H1 (cell line): ENCODE data around the gene TBC1D22A. TPM values are rescaled to one million over a fixed set of nuclear protein-coding genes. Genes with fewer than 3 reads are reported as not detected.

Experiments used
- CTCF ChIA-PET: fragments of 300-600 bp; sonication (Branson Sonifier 250); formaldehyde crosslinking; loops from one replicate; lab custom pipeline; 2021; ENCODE audit not compliant: partially characterized antibody; lab: Charles Lee
- POLR2A ChIA-PET: fragments of 300-600 bp; sonication (Branson Sonifier 250); formaldehyde crosslinking; loops from one replicate; lab custom pipeline; 2021; ENCODE audit warnings: inconsistent platforms; ENCODE audit not compliant: partially characterized antibody; lab: Charles Lee
- DNase-seq, 2 experiments: peaks; one replicate each; pipeline versions ENCODE4 v3.0.0 to v3.0.0-alpha.2; 2010 to 2022; ENCODE audit warnings: low spot score in 2 of 2, low read depth in 1 of 2, mixed read lengths in 1 of 2
- FAIRE-seq: peaks from 2 replicates; lab custom pipeline; 2011; peaks lifted over from hg19 to GRCh38; lab: Jason Lieb, UNC
- H2AFZ ChIP-seq: 2 replicates; pipeline ENCODE4 v1.8.1; 2012; ENCODE audit warnings: low read length, inconsistent platforms
- H2AK5ac ChIP-seq: 2 replicates; pipeline ENCODE4 v1.6.1; 2013; ENCODE audit warnings: low read depth, low read length
- H2BK120ac ChIP-seq: replicated peaks from 2 replicates; pipeline ENCODE3; 2013; ENCODE audit warnings: low read depth, low read length, inconsistent platforms
- H2BK12ac ChIP-seq: 2 replicates; pipeline ENCODE4 v1.6.1; 2013; ENCODE audit warnings: low read depth, low read length
- H2BK15ac ChIP-seq: 2 replicates; pipeline ENCODE4 v1.6.1; 2013; ENCODE audit warnings: low read length
- H2BK20ac ChIP-seq: 2 replicates; pipeline ENCODE4 v1.6.1; 2013; ENCODE audit warnings: low read length
- H2BK5ac ChIP-seq: 2 replicates; pipeline ENCODE4 v1.6.1; 2013; ENCODE audit warnings: low read depth, low read length
- H3K14ac ChIP-seq: 2 replicates; pipeline ENCODE4 v1.6.1; 2013; ENCODE audit warnings: inconsistent platforms; ENCODE audit not compliant: insufficient read length
- H3K18ac ChIP-seq: 2 replicates; pipeline ENCODE4 v1.6.1; 2013; ENCODE audit warnings: low read length; ENCODE audit errors: extremely low read depth
- H3K23ac ChIP-seq: 2 replicates; pipeline ENCODE4 v1.6.1; 2013; ENCODE audit warnings: inconsistent platforms; ENCODE audit not compliant: insufficient read length
- H3K23me2 ChIP-seq: 2 replicates; pipeline ENCODE4 v1.6.1; 2013; ENCODE audit warnings: low read depth, low read length
- H3K27ac ChIP-seq: 2 replicates; pipeline ENCODE4 v1.6.1; 2011; ENCODE audit warnings: low read depth, low read length, inconsistent platforms
- H3K27me3 ChIP-seq, 4 experiments: replicated peaks in 1 of 4; 1 replicate in 1 of 4; 2 replicates in 3 of 4; pipeline versions ENCODE4 v1.6.1 to v1.8.1; 2011 to 2013; ENCODE audit warnings: low read length in 3 of 4, mild to moderate bottlenecking in 3 of 4, inconsistent platforms in 2 of 4, mixed read lengths in 2 of 4, moderate library complexity in 1 of 4; ENCODE audit not compliant: control insufficient read depth in 3 of 4, insufficient read depth in 3 of 4; ENCODE audit errors: extremely low read depth in 1 of 4
- H3K36me3 ChIP-seq, 4 experiments: 2 replicates each; pipeline versions ENCODE4 v1.6.1 to v1.8.1; 2011 to 2013; ENCODE audit warnings: mild to moderate bottlenecking in 4 of 4, low read length in 3 of 4, moderate library complexity in 2 of 4, control low read depth in 1 of 4, inconsistent platforms in 1 of 4; ENCODE audit not compliant: insufficient read depth in 4 of 4, control insufficient read depth in 2 of 4
- H3K4ac ChIP-seq: replicated peaks from 2 replicates; pipeline ENCODE3; 2013; ENCODE audit warnings: low read length, low read depth, mixed read lengths, inconsistent platforms; ENCODE audit not compliant: insufficient read length
- H3K4me1 ChIP-seq, 4 experiments: replicated peaks in 1 of 4; 1 replicate in 1 of 4; 2 replicates in 3 of 4; pipeline versions ENCODE4 v1.6.1 to v1.8.1; 2011 to 2013; ENCODE audit warnings: low read length in 3 of 4, inconsistent platforms in 2 of 4, mixed read lengths in 1 of 4; ENCODE audit not compliant: insufficient read depth in 4 of 4, control insufficient read depth in 3 of 4
- H3K4me2 ChIP-seq, 2 experiments: 2 replicates each; pipeline versions ENCODE4 v1.6.1 to v1.8.1; 2011 to 2013; ENCODE audit warnings: low read depth in 2 of 2, low read length in 2 of 2, control low read depth in 1 of 2, inconsistent platforms in 1 of 2, mild to moderate bottlenecking in 1 of 2; ENCODE audit not compliant: insufficient read depth in 1 of 2
- H3K4me3 ChIP-seq, 4 experiments: fragments of 200-600, 300-600 bp in 1 of 4; sonication (generic), shearing (Covaris generic), sonication (Bioruptor Twin) in 1 of 4; 2 replicates each; pipeline versions ENCODE4 v1.5.1 to v1.8.1; 2011 to 2016; ENCODE audit warnings: low read length in 4 of 4, low read depth in 3 of 4, control low read depth in 2 of 4, inconsistent platforms in 2 of 4, mild to moderate bottlenecking in 2 of 4, mixed read lengths in 1 of 4, moderate library complexity in 1 of 4; ENCODE audit not compliant: insufficient read depth in 2 of 4; ENCODE audit errors: extremely low read depth in 1 of 4
- H3K56ac ChIP-seq: replicated peaks from 2 replicates; pipeline ENCODE3; 2013; ENCODE audit warnings: low read depth, mild to moderate bottlenecking, mixed read lengths, low read length, inconsistent platforms; ENCODE audit not compliant: insufficient read length
- H3K79me1 ChIP-seq: 2 replicates; pipeline ENCODE4 v1.6.1; 2013; ENCODE audit warnings: low read depth, low read length, control low read depth
- H3K79me2 ChIP-seq, 2 experiments: 2 replicates each; pipeline versions ENCODE4 v1.6.1 to v1.8.1; 2012 to 2013; ENCODE audit warnings: low read length in 2 of 2, mild to moderate bottlenecking in 2 of 2, inconsistent platforms in 1 of 2; ENCODE audit not compliant: insufficient read depth in 2 of 2, control insufficient read depth in 1 of 2
- H3K9ac ChIP-seq, 4 experiments: replicated peaks in 1 of 4; 1 replicate in 1 of 4; 2 replicates in 3 of 4; pipeline versions ENCODE4 v1.6.1 to v1.8.1; 2011 to 2013; ENCODE audit warnings: low read depth in 3 of 4, low read length in 3 of 4, control low read depth in 2 of 4, mild to moderate bottlenecking in 2 of 4, moderate library complexity in 2 of 4, inconsistent platforms in 1 of 4; ENCODE audit errors: extremely low read depth in 1 of 4
- H3K9me3 ChIP-seq, 2 experiments: 2 replicates each; pipeline versions ENCODE4 v1.6.1 to v1.8.1; 2012 to 2013; ENCODE audit warnings: mild to moderate bottlenecking in 2 of 2, moderate library complexity in 2 of 2, control low read depth in 1 of 2, inconsistent platforms in 1 of 2, low read depth in 1 of 2, low read length in 1 of 2, mixed read lengths in 1 of 2; ENCODE audit not compliant: insufficient read depth in 2 of 2
- H4K20me1 ChIP-seq, 2 experiments: replicated peaks in 1 of 2; 2 replicates each; pipeline versions ENCODE3 to v1.8.1; 2011 to 2013; ENCODE audit warnings: inconsistent platforms in 2 of 2, low read length in 2 of 2, mild to moderate bottlenecking in 1 of 2; ENCODE audit not compliant: insufficient read depth in 2 of 2, control insufficient read depth in 1 of 2
- H4K5ac ChIP-seq: 2 replicates; pipeline ENCODE4 v1.6.1; 2013; ENCODE audit warnings: low read length, low read depth, mixed read lengths, inconsistent platforms; ENCODE audit not compliant: insufficient read length
- H4K8ac ChIP-seq: 2 replicates; pipeline ENCODE4 v1.8.0; 2013; ENCODE audit warnings: mild to moderate bottlenecking, moderate library complexity, low read length, inconsistent platforms; ENCODE audit not compliant: insufficient read depth; ENCODE audit errors: extremely low read depth
- H4K91ac ChIP-seq: replicated peaks from 2 replicates; pipeline ENCODE3; 2013; ENCODE audit warnings: low read length, mixed read lengths, inconsistent platforms; ENCODE audit not compliant: insufficient read length
- SIN3A ChIP-seq, 2 experiments: IDR thresholded peaks in 1 of 2; conservative IDR thresholded peaks in 1 of 2; 2 replicates each; pipeline ENCODE4 v1.6.1; 2011 to 2012; ENCODE audit warnings: low read length in 2 of 2, improper control_type of control experiment in 1 of 2, low read depth in 1 of 2, mild to moderate bottlenecking in 1 of 2
- ZNF274 ChIP-seq: IDR thresholded peaks from 2 replicates; pipeline ENCODE4 v1.7.0; 2012; ENCODE audit warnings: low read length, borderline replicate concordance; ENCODE audit errors: extremely low read depth
- WGBS, 2 experiments: shearing (Covaris generic) in 1 of 2; methylation state at CpG; one replicate each; pipeline versions ENCODE4 v1.1.6 to v1.1.7; 2013 to 2015; ENCODE audit warnings: low lambda C conversion rate in 2 of 2, mixed read lengths in 2 of 2, inconsistent platforms in 1 of 2, low coverage in 1 of 2, missing lambda C conversion rate in 1 of 2; ENCODE audit not compliant: insufficient replicate concordance in 2 of 2, insufficient coverage in 1 of 2, insufficient read length in 1 of 2; ENCODE audit errors: extremely low coverage in 1 of 2, missing lambda C conversion rate in 1 of 2; 5-methylcytosine and 5-hydroxymethylcytosine counted together
- polyA plus RNA-seq, 7 experiments: library from polyadenylated mRNA; depleted of rRNA in 3 of 7; stranded (reverse) in 5 of 7; unstranded in 2 of 7; fragments of >200 nt in 5 of 7; fragments of 200-250 nt in 2 of 7; gene quantifications; 1 replicate in 5 of 7; 2 replicates in 1 of 7; 4 replicates in 1 of 7; pipeline versions ENCODE4 v1.2.1 to v1.2.3, GENCODE V29; 2011 to 2013; ENCODE audit warnings: missing spikeins in 2 of 7, mixed read lengths in 2 of 7
- total RNA-seq: library from RNA; stranded (reverse); fragmentation: NEBNext Ultra II Directional; extraction: Animal tissue kit (Norgen Biotek cat#: 25700); gene quantifications from 2 replicates; pipeline ENCODE4 v1.2.1, GENCODE V29; 2021

TBC1D22A gene
- total and polyA plus RNA-seq, 2 of the 8 experiments (the other 6 are each of a cell fraction or from before 2014, with no cell fraction given) = 11.9 to 18.4 TPM

- peaks cover 0 to 14% (median 9%) of the 10 kb centered on the region in 4 experiments; a peak in 5 of 7 replicates for H3K4me1 ChIP-seq
- no peak overlapping the region for H2AK5ac ChIP-seq
- H4K8ac ChIP-seq = no peak overlapping the region
- FAIRE-seq (no peak), DNase-seq (no peak)
- H3K23ac ChIP-seq = no peak overlapping the region
- H3K14ac ChIP-seq = no peak overlapping the region
- peaks cover 0 to 4% of the 10 kb centered on the region in 2 experiments for H4K20me1 ChIP-seq
- H3K79me2 ChIP-seq = no peaks in the 10 kb centered on the region
- no peak overlapping the region for H2AFZ ChIP-seq
- H3K27ac ChIP-seq = no peak overlapping the region
- no peaks in the 10 kb centered on the region for H3K79me1 ChIP-seq
- H3K36me3 ChIP-seq = no peaks in the 10 kb centered on the region
- 89% methylated on average over 7 of the region's 7 CpGs; no CpG with 5 or more reads in 1 of the 2 experiments for WGBS, 2 experiments
- H3K23me2 ChIP-seq = no peaks in the 10 kb centered on the region
- H3K9me3 ChIP-seq = peaks cover 0 to 4% of the 10 kb centered on the region in 2 experiments; a peak in 3 of 4 replicates
- H3K4ac ChIP-seq = no peak overlapping the region
- no peak overlapping the region for H2BK15ac ChIP-seq
- TF ChIP-seq SIN3A (conservative IDR thresholded peaks at IDR 0.05 in 1 of 2, IDR thresholded peaks at IDR 0.05 in 1 of 2; ENCODE audit: low read depth in 1 of 2, low read length in 2 of 2) (no peak), ZNF274 (no peak)
- ChIA-PET POLR2A (no interaction called here), CTCF (no interaction called here)
- no peak overlapping the region for H2BK12ac ChIP-seq
- no peak overlapping the region for H2BK120ac ChIP-seq
- H3K9ac ChIP-seq = no peak overlapping the region
- no peak overlapping the region for H4K91ac ChIP-seq
- H2BK5ac ChIP-seq = no peak overlapping the region
- H3K4me3 ChIP-seq = no peak overlapping the region
- H3K27me3 ChIP-seq = no peaks in the 10 kb centered on the region
- no peak overlapping the region; a peak in 1 of 4 replicates for H3K4me2 ChIP-seq
- no peak overlapping the region for H3K18ac ChIP-seq
- H3K56ac ChIP-seq = no peak overlapping the region
- no peak overlapping the region for H2BK20ac ChIP-seq
- H4K5ac ChIP-seq = no peak overlapping the region
Measured at GRCh38 chr22:47089374-47089773, 326.9 kb downstream of the TBC1D22A start.
